Suprapubic skin (tissue), 4 donors: ENCODE data around the gene SLC22A13. TPM values are rescaled to one million over a fixed set of nuclear protein-coding genes. Genes with fewer than 3 reads are reported as not detected.
"Not testable (repeated sequence)": the region's sequence is repeated elsewhere in the genome, so short reads cannot be mapped to it uniquely, and the experiment has no call there.

Experiments
- DNase-seq, 2 donors: peaks; one replicate each; pipeline ENCODE4 v3.0.0-alpha.2; 2019; ENCODE audit warnings: low spot score in 2 of 2
- H3K27ac ChIP-seq: fragments of 200-600 bp; sonication (generic); one replicate; pipeline ENCODE4 v1.5.1; 2019
- H3K27me3 ChIP-seq: fragments of 200-600 bp; sonication (generic); one replicate; pipeline ENCODE4 v1.5.1; 2019
- H3K36me3 ChIP-seq: fragments of 200-600 bp; sonication (generic); one replicate; pipeline ENCODE4 v1.5.1; 2019
- H3K4me1 ChIP-seq: fragments of 200-600 bp; sonication (generic); one replicate; pipeline ENCODE4 v1.5.1; 2019
- H3K4me3 ChIP-seq: fragments of 200-600 bp; sonication (generic); one replicate; pipeline ENCODE4 v1.5.1; 2019; ENCODE audit warnings: mild to moderate bottlenecking
- H3K9me3 ChIP-seq: fragments of 200-600 bp; sonication (generic); one replicate; pipeline ENCODE4 v1.5.1; 2019
- EP300 ChIP-seq: sonication (generic); formaldehyde crosslinking; IDR thresholded peaks from one replicate; pipeline ENCODE4 v1.6.1; 2017; ENCODE audit warnings: antibody characterized with exemption
- POLR2A ChIP-seq, 2 donors: fragments of 450-650 bp; IDR thresholded peaks; one replicate each; pipeline ENCODE4 v1.6.1; 2017; ENCODE audit warnings: antibody characterized with exemption in 2 of 2, mild to moderate bottlenecking in 2 of 2, moderate library complexity in 2 of 2
- POLR2AphosphoS5 ChIP-seq, 3 donors: sonication (generic); formaldehyde crosslinking; IDR thresholded peaks; one replicate each; pipeline ENCODE4 v1.6.1; 2017; ENCODE audit warnings: antibody characterized with exemption in 3 of 3
- WGBS: methylation state at CpG from one replicate; pipeline ENCODE4 v1.1.5; 2018; 5-methylcytosine and 5-hydroxymethylcytosine counted together
- total RNA-seq, 4 donors: library from RNA; depleted of rRNA; stranded (reverse); fragments of >200 nt; gene quantifications; one replicate each; pipeline ENCODE4 v1.1.0, GENCODE V29; 2016
- TF ChIP-seq, protein P1 (sequence below), 2 donors: fragments of 200-600 bp in 1 of 2; fragments of 450-650 bp in 1 of 2; sonication (generic) in 1 of 2; IDR thresholded peaks; one replicate each; pipeline ENCODE4 v1.5.1; 2016 to 2019; ENCODE audit warnings: antibody characterized with exemption in 2 of 2, mild to moderate bottlenecking in 1 of 2, moderate library complexity in 1 of 2

Gene SLC22A13
- total RNA-seq, 4 donors from 2014 or later = 0.21 to 1.3 TPM; not detected in 2

DNA sequence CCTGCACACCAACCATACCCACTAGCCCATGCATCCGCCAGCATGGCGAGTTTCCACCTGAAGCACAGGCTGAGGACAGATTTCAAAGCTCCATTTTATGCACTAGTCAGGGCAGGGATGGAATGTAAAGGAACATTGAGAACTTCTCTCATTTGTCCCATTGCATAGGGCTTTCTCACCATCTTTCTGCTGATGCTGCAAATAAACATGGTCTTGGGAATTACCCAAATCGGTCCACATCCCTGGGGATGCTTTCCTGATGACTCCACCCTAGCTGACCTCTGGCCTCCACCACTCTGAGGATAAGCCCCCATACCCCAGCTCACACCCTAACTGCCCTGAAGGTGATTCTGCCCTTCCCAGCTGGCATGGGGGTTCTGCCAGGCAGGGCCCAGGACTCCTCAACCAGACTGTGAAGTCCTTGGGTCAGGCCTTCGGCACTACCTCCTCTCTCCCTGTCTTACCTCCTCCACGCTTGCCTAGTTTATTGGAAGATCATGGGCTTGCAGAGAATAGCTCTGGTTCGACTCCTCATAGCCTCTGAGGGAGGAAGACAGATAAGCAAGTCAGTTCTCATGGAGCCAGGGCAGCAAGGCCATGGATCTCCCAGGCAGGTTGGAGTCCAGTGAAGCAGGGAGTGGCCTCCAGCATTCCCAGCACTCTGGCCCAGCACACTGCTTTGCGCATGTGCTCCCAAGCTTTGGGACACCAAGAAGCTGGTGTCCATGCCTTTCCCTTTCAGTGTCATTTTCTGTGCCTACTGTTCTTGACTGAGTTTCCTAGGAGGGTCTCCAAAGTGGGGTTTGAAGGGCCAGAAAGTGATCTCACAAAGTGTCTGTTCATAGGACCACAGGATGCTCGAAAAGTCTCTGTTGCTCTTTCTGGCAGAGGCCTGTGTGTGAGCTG lies 53.4 kb downstream of the SLC22A13 start:
- no peaks in the 10 kb centered on the region for H3K4me1 ChIP-seq
- H3K27ac ChIP-seq = no peak overlapping the region
- 93% methylated on average over 7 of the region's 8 CpGs for WGBS
- no peak for TF ChIP-seq POLR2AphosphoS5 (IDR thresholded peaks at IDR 0.05)
- no peaks in the 10 kb centered on the region for H3K36me3 ChIP-seq
- no peak for DNase-seq
- H3K27me3 ChIP-seq = no peaks in the 10 kb centered on the region
- no peak overlapping the region for H3K4me3 ChIP-seq
- H3K9me3 ChIP-seq = no peaks in the 10 kb centered on the region

DNA sequence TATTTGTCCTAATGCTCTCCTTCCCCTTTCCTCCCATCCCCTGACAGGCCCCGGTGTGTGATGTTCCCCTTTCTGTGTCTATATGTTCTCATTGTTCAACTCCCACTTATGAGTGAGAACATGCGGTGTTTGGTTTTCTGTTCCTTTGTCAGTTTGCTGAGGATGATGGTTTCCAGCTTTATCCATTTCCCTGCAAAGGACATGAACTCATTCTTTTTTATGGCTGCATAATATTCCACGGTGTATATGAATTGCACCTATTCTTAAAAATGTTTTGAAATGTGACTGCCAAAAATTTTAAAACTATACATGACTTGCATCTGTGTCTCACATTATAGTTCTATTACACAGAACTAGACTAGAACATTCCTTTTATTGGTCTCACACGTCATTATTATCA lies 55.0 kb downstream of the SLC22A13 start:
- H3K9me3 ChIP-seq, H3K4me1 ChIP-seq, H3K27ac ChIP-seq, H3K4me3 ChIP-seq, DNase-seq, H3K36me3 ChIP-seq, H3K27me3 ChIP-seq: not testable (repeated sequence)
- WGBS = 89% methylated on average over 4 of the region's 4 CpGs

DNA sequence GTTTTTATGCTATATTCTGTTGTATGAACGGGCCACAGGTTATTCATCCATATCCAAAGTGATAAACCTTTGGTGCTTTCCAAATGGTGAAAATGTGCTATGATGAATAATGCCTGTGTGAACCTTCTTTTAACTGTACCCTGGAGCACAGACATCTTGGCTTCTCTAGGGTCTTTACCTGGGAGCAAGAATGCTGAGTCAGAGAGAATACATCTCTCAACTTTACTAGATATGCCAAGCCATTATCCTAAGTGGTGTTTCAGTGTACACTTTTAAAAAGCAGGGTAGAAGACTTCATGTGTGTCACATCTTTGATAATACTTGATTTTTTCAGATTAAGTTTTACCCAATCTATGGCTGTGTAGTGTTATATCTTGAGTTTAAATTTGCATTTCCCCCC lies 57.4 kb downstream of the SLC22A13 start:
- DNase-seq = no peak
- H3K27ac ChIP-seq = no peak overlapping the region
- peaks cover 2% of the 10 kb centered on the region for H3K27me3 ChIP-seq
- no peaks in the 10 kb centered on the region for H3K9me3 ChIP-seq
- TF ChIP-seq POLR2AphosphoS5 (IDR thresholded peaks at IDR 0.05) = no peak
- TF ChIP-seq EP300 = no peak
- H3K36me3 ChIP-seq = no peaks in the 10 kb centered on the region
- WGBS = 88% methylated on average over 1 of the region's 1 CpG
- no peak overlapping the region for H3K4me3 ChIP-seq
- no peaks in the 10 kb centered on the region for H3K4me1 ChIP-seq

GRCh38 chr3:38325256-38325655 lies 59.6 kb downstream of the SLC22A13 start:
- no peaks in the 10 kb centered on the region for H3K9me3 ChIP-seq
- H3K27me3 ChIP-seq = peaks cover 2% of the 10 kb centered on the region
- H3K27ac ChIP-seq = no peak overlapping the region
- TF ChIP-seq, protein P1, sequence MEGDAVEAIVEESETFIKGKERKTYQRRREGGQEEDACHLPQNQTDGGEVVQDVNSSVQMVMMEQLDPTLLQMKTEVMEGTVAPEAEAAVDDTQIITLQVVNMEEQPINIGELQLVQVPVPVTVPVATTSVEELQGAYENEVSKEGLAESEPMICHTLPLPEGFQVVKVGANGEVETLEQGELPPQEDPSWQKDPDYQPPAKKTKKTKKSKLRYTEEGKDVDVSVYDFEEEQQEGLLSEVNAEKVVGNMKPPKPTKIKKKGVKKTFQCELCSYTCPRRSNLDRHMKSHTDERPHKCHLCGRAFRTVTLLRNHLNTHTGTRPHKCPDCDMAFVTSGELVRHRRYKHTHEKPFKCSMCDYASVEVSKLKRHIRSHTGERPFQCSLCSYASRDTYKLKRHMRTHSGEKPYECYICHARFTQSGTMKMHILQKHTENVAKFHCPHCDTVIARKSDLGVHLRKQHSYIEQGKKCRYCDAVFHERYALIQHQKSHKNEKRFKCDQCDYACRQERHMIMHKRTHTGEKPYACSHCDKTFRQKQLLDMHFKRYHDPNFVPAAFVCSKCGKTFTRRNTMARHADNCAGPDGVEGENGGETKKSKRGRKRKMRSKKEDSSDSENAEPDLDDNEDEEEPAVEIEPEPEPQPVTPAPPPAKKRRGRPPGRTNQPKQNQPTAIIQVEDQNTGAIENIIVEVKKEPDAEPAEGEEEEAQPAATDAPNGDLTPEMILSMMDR (IDR thresholded peaks at IDR 0.05) = no peak
- TF ChIP-seq EP300 (no peak), POLR2A (IDR thresholded peaks at IDR 0.05) (no peak), POLR2AphosphoS5 (IDR thresholded peaks at IDR 0.05) (no peak)
- WGBS = 88% methylated on average over 1 of the region's 2 CpGs
- no peak overlapping the region for H3K4me3 ChIP-seq
- no peaks in the 10 kb centered on the region for H3K36me3 ChIP-seq
- DNase-seq = no peak
- H3K4me1 ChIP-seq = no peaks in the 10 kb centered on the region

DNA sequence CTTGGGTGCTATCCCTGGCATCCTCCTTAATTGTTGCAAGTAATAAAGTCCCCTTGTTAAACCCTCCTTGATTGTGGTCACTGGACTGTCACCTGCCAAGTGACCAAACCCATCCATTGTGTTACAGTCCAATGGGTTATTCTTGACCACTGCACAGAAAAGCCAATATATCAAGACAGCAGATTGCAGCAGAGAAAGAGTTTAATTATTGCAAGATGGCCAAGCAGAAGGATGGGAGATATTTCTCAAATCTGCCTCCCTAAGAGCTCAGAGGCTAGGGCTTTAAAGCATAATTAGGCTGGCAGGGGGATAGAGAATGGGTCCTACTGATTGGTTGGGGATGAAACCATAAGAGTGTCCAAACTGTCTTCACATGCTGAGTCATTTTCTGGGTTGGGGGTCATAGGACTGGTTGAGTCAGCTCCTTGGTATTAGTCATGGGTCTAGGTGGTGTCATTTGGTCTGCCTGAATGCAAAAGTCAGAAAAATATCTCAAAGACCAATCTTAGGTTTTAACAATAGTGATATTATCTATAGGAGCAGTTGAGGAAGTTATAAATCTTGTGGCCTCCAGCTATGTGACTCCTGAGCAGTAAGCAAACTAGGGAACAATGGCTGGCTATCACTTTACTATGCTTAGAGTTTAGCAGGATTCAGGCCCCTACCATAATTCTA lies 61.9 kb downstream of the SLC22A13 start:
- H3K27ac ChIP-seq = no peak overlapping the region
- no peaks in the 10 kb centered on the region for H3K4me1 ChIP-seq
- H3K9me3 ChIP-seq = no peaks in the 10 kb centered on the region
- H3K4me3 ChIP-seq = no peak overlapping the region
- TF ChIP-seq EP300 (no peak), POLR2AphosphoS5 (IDR thresholded peaks at IDR 0.05) (no peak), POLR2A (IDR thresholded peaks at IDR 0.05) (no peak)
- TF ChIP-seq, protein P1 (IDR thresholded peaks at IDR 0.05) = no peak
- H3K27me3 ChIP-seq = peaks cover 2% of the 10 kb centered on the region
- DNase-seq = no peak
- H3K36me3 ChIP-seq = no peaks in the 10 kb centered on the region

Other genes with a start within 250 kb of the SLC22A13 start
- gene PLCD1, start 236.2 kb upstream of the SLC22A13 start, total RNA-seq = 10 to 100 TPM; 32.3 to 42.2 (median 39.3) TPM
- gene DLEC1, start 226.6 kb upstream of the SLC22A13 start, total RNA-seq = 1 to 10 TPM in 1 of 4 donors, under 1 TPM in 3; 0.19 to 2.1 (median 0.50) TPM
- 10 to 100 TPM; 29.3 to 54.5 (median 51.4) TPM for gene ACAA1, start 128.7 kb upstream of the SLC22A13 start, total RNA-seq
- 10 to 100 TPM; 21.6 to 33.2 (median 28.1) TPM for gene MYD88, start 127.2 kb upstream of the SLC22A13 start, total RNA-seq
- 10 to 100 TPM; 25.4 to 37.4 (median 29.5) TPM for gene OXSR1, start 100.3 kb upstream of the SLC22A13 start, total RNA-seq
- under 1 TPM in 1 of 4 donors, not detected in 3; 0.64 TPM for gene SLC22A14, start 16.5 kb downstream of the SLC22A13 start, total RNA-seq
- 1 to 10 TPM in 3 of 4 donors, under 1 TPM in 1; 0.76 to 3.4 (median 1.6) TPM for gene XYLB, start 81.0 kb downstream of the SLC22A13 start, total RNA-seq
- gene ACVR2B, start 188.1 kb downstream of the SLC22A13 start, total RNA-seq = 1 to 10 TPM; 1.1 to 8.9 (median 3.1) TPM
- 1 to 10 TPM; 1.4 to 3.9 (median 2.3) TPM for gene EXOG, start 230.5 kb downstream of the SLC22A13 start, total RNA-seq